8988T (cell line): ENCODE measurements around the gene LYPD3.
"Not testable (repeated sequence)": the region's sequence is repeated elsewhere in the genome, so short reads cannot be mapped to it uniquely, and the experiment has no call there.

Experiments
- DNase-seq: peaks from one replicate; pipeline ENCODE4 v3.0.0; 2011

LYPD3 gene

DNA sequence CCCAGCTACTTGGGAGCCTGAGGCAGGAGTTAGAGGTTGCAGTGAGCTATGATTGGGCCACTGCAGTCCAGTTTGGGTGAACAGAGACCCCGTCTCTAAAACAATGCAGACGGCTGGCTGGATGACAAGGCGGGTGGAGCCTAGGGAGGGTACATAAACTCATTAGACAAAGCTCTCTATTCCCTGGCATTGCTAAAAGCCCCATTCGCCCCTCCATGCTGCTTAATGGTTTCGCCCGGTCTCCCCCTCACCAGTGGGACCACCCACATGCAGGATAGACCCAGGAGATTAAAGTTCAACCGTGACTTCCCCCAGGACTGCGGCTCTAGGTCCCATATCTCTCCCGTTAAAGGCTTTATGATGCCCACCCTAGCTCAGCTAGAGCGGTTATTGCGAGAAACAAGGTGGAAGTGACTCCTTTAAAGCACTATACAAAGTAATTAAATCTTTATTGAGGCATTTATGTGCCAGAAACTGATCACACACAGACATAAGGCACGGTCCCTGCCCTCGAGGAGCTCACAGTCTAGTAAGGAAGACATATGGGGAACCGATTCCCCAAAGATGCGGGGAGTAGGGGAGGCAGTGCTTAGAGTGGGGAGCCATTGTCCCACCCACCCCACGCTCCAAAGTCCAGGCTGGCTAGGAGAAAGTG, 4.9 kb downstream of the LYPD3 start:
- DNase-seq = no peak

DNA sequence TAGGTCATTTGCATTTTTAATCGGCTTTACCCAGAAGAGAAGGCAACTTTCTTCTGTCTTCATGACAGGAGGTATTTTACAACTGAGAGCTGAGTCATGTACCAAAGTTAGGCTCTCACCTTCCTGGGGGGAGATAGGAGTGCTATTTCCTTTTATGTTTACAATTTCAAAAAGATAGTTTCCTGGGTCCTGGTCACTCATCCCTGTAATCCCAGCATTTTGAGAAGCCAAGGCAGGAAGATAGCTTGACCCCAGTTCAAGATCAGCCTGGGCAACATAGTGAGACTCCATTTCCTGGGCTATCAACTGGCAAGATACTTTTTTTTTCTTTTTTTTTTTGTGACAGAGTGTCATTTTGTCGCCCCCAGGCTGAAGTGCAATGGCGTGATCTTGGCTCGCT, 7.6 kb downstream of the LYPD3 start:
- no peak for DNase-seq

DNA sequence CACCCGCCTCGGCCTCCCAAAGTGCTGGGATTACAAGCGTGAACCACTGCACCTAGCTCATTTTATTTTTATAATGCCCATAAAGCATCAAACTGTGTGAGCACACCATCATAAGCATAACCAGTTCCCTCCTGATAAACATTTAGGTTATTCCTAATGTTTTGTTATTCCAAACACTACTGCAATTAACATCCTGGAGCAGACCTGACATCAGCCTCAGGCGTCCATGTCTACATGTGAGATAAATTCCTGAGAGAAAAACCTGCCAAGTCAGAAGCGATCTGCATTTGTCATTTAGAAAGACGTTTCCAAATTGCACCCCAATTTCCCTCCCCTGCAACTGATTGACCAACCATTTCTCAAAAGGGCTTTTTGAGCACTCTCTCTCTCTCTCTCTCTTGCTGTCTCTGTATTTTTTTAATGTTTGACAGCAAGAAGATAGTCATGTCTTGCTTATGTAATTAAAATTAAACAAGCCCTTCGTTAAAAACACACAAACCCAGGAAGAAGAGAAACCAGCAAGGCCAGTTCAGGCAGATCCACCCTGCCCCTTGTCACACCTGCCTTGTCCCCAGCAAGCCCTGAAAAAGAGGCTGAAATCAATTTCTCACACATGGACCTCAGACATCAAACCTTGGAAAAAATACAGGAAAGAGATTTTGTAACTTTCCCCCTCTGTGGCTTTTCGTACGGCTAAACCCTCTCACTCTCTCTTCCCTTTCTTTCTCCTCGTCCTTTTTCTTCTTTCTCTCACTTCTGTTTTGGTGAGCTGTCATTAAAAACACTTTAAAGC, 9.9 kb downstream of the LYPD3 start:
- no peak for DNase-seq

DNA sequence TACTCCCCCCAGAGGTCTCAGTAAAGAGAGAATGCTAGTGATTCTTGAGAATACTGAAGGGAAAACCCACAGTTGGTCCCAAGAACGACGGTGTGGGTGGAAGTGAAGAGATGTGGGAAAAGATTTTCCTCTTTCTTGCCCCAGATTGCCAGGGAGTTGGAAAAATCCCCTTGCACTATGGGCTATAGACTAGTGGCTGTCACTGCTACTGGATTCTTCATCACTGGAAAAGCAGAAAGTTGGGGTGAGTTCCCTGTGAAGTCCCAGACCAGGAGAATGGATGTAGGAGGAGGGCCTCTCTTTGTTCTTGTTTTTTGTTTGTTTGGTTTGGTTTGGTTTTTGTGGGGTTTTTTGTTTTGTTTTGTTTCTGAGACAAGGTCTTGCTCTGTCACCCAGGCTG, 11.4 kb downstream of the LYPD3 start:
- DNase-seq = no peak

DNA sequence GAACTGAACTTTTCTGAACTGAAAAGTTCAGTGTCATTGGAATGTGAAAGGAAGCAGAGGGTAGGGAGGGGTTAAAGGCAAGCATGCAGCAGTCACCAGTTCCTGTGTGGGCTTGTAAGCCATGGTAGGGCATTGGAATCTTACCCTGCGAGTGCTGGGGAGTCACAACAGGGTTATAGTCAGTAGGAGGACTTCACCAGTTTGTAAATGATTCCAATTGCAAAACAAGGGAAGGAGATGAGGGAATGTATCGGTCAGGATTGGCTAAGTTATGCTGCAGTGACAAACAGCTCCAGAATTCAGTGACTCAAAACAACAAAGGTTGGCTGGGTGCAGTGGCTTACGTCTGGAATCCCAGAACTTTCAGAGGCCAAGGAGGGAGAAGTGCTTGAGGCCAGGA, 12.8 kb downstream of the LYPD3 start:
- DNase-seq = no peak

DNA sequence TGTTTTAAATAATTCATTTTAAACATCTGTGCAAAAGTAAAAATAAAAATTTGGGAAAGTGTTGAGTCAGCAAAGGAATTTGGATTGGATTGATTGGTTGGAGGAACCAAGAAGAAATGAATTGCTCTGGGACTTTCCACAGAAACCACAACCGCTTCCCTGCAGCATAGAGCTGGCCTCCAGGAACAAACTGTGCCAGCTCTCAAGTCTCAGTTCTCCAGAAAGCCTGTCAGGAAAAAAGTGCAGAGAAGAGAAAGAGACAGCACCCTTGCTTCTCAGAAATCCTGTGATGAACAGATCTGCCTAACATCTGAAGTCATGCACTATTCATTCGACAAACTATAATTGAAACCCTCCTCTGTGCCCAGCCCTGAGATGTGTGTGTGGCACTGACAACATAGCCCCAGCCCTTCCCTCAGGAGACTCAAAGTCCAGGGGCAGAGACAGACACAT, 14.8 kb downstream of the LYPD3 start:
- no peak for DNase-seq

DNA sequence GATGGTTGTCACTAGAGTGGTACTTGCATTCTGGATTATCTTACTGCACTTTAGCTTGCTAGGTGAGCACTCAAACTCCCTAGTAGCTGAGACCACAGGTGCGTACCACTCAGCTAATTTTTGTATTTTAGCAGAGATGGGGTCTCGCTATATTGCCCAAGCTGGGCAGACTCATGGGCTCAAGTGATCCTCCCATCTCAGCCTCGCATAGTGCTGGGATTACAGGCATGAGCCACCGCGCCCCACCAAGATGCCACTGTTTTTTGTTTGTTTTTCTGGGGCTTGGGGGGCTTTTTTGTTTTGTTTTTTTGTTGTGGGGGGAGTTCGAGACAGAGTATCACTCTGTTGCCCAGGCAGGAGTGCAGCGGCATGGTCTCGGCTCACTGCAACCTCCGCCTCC, 17.8 kb downstream of the LYPD3 start:
- no peak for DNase-seq

DNA sequence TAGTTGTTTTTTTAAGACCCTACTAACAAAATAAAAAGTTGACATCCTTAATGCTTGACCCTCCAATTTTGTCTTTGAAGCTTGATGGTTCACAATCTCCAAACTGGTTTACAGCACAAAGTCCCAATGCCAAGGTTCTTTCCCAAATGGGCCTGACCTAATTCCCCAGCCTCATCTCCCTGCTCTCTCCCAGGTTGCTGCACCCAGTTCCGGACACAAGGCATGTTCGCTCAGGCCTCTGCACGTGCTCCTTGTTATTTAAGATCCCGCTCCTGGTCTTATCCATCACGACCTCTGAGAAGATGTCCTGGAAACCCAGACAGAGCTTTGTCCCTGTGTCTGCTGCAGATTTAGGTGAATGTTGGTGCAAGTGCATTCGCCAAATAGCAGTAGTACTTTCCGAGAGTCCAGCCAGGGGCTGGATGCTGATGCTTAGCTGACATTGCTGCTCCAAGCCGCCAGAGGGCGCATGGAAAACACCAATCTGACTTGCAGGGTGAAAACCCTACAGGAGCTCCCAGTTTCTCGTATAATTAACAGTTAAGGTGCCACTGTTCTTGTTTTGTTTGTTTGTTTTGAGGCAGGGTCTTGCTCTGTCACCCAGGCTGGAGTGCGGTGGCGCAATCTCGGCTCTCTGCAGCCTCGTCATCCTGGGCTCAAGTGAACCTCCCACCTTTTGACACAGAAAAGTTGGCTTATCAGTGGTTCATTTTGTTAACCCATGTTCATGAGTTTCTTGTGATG, 18.5 kb downstream of the LYPD3 start:
- DNase-seq = peak; percentile 52

DNA sequence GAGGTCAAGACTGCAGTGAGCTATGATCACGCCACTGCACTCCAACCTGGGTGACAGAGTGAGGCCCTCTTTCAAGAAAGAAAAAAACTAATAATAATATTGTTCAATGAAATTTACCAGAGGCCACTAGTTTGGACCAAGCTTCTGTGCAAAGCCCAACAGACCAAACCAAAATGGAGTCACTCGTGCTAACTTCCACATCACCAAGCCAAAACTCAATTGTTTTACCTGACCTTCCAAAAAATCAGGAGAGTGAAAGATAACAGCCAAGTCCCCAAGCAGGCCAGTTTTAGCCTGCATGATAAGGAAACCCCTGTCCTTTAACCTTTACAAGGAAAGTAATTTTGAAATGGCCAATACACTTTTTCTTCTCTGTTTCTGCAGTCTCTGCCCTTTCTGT, 20.0 kb downstream of the LYPD3 start:
- no peak for DNase-seq

DNA sequence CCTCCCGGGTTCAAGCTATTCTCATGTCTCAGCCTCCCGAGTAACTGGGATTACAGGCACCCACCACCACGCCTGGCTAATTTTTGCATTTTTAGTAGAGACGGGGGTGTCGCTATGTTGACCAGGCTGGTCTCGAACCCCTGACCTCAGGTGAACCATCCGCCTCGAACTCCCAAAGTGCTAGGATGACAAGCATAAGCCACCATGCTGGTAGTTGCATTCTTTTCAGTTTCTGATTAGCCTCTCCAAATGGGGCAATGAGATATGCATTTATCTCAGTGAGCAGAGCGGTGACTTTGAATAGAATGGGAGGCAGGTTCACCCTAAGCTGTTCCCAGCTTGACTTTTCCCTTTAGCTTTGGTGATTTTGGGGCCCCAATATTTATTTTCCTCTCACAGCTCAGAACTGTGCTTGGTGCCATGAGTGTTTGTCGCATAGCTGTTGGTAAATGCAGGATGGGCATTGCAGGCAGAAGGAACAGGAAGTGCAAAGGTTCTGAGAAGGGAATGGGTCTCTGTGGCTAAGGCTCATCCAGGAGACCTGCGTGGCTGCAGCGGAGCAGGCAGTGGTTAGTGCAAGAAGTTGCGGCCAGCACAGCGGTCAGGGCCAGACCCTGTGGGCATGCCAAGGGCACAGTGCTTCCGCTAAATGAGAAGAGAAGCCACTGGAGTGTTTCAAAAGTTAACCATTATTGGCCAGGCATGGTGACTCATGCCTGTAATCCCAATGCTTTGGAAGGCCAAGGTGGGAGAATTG, 20.7 kb downstream of the LYPD3 start:
- DNase-seq = no peak

DNA sequence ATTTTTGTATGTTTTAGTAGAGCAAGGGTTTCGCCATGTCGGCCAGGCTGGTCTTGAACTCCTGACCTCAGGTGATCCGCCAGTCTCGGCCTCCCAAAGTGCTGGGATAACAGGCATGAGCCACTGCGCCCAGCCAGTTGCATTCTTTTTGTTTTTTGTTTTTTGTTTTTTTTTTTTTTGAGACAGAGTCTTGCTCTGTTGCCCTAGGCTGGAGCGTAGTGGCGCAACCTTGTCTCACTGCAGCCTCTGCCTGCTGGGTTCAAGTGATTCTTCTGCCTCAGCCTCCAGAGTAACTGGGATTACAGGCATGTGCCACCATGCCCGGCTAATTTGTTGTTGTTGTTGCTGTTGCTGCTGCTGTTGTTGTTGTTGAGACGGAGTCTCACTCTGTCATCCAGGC, 21.3 kb downstream of the LYPD3 start:
- not testable (repeated sequence) for DNase-seq

DNA sequence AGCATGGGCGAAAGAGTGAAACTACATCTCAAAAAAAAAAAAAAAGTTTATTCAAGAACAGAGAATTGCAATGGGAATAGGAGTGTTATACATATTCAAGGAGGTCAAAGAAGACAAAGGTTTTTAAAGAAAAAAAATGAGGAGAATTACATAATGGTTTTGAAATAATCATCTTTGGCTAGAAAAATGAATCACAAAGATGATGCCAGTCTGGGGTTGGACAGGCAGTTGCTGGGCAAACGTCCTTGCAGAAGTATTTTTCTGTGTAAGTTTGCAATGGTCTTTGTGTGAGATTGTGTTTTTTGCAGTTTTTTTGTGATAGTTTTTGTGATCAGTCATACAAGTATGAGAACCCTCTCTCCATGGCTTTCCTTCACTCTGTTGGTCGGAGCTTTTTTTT, 23.7 kb downstream of the LYPD3 start:
- no peak for DNase-seq

DNA sequence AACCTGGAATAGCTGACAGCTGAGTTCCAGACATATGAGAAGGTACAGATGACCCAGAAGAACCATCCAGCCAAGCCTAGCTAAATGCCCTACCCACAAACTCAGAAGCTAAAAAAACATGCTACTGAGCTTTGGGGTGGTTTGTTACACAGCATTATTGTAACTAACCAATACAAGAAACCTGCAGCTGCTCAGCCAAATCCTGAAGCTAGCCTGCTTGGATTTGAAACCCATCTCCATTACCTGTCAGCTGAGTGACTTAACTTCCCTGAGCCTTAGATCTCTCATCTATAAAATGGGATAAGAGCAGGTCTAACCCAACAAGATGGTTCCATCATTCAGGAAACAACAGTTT, 25.7 kb downstream of the LYPD3 start:
- DNase-seq = no peak

DNA sequence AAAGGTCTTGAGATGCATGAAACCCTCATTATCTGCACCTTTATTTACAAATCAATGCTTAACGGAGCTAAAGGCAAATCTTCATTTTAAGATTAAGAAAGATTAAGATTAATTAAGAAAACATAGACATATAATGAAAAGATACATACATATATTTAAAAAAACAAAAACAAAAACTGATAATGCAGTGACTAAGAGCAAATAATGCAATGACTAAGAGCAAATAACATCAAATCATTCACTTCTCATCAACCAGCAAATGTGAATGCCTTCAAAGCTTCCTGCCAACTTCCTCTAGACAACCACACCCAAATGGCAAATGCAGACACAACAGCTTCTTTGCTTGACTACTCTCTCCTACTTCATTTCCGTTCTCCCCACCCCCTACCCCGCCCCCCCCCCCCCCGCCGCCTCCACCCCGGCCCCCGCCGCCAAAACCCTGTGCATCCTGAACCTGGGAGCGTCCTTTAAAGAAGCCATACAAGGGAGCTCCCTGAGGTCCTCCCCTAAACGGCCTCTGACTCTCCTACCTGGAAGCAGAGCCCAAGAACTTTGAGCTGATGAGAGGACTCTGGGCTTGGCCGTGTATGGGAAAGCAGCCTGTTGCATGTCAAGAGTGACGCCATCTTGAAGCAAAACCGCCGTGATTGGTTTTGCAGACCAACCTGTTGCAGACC, 26.2 kb downstream of the LYPD3 start:
- no peak for DNase-seq

DNA sequence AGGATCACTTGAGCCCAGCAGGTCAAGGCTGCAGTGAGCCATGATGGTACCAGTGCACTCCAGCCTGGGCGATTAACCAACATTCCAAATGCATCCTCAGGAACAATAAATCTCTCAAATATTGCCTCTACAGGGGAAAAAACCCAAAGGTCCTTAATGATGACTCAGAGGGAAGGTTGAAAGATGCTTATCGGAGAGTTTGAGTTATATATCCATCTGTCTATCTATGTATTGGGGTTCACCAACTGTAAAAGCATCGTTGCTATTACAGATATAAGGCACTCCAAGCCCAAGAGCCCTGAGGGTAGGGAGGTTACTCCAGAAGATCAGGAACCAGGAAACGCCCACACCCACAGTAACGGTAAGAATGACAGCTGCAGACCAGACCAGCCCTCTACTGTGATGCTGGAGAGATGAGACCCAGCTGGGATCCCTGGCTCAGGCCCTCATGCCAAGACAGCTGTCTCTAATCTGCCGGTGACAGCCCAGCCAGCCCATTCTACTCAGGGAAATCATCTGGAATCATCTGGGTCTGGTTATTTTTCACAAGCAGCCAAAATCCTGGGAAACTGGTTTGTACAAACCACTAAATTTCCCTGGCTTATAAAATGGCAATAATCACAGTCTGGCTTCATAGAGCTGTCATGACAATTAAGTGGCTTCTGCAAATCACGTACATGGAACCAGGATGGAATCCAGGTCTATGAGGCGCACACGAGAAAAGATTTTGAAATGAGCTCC, 26.9 kb downstream of the LYPD3 start:
- DNase-seq = no peak

DNA sequence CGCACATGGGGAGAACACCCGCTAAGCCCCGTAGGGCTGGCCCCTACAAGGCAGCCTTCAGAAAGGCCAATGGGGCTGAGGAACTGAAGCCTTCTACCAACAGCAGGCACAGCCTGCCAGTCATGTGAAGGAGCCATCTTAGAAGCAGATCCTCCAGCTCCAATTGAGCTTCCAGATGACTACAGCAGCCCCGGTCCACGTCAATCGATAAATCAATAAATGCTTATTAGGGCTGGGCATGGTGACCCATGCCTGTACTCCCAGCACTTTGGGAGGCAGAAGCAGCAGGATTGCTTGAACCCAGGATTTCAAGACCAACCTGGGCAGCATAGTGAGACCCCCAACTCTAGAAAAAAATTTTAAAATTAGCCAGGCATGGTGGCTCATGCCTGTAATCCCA, 27.7 kb downstream of the LYPD3 start:
- DNase-seq = no peak

DNA sequence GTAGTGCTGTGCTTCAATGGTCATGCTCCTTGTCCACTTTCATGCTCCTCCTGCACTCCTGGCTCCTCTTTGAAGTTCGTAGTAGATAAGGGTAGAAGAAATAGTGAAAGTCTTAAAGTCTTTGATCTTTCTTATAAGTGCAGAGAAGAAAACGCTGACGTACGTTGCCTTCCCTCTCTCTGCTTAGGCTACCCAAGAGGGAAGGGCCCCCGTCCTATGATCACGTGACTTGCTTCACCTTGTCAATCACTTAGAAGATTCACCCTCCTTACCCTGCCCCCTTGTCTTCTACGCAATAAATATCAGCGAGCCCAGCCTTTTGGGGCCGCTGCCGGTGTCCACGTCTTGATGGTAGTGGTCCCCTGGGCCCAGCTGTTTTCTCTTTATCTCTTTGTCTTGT, 28.1 kb downstream of the LYPD3 start:
- DNase-seq = not testable (repeated sequence)

DNA sequence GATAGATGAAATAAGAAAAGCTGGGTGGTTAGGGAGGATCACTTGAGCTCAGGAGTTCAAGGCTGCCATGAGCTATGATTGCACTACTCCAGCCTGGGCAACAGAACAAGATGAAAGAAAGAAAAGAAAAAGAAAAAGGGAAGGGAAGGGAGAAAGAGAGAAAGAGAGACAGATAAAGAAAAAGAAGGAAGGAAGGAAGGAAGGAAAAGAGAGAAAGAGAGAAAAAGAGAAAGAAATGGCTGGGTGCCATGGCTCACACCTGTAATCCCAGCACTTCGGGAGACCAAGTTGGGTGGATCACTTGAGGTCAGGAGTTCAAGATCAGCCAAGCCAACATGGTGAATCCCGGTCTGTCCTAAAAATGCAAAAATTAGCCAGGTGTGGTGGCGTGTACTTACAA, 29.6 kb downstream of the LYPD3 start:
- no peak for DNase-seq

DNA sequence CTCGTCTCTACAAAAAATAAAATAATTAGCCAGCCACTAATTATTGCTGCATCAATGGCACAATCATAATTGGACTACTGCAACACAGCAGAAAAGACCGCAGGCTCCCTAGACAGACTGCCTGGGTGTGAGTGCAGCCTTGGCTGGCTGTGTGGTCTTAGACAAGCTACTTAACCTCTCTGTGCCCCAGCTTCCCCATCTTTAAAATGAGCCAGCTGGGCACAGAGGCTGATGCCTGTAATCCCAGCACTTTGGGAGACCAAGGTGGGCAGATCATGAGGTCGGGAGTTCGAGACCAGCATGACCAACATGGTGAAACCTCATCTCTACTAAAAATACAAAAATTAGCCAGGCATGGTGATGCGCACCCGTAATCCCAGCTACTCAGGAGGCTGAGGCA, 31.7 kb downstream of the LYPD3 start:
- no peak for DNase-seq

DNA sequence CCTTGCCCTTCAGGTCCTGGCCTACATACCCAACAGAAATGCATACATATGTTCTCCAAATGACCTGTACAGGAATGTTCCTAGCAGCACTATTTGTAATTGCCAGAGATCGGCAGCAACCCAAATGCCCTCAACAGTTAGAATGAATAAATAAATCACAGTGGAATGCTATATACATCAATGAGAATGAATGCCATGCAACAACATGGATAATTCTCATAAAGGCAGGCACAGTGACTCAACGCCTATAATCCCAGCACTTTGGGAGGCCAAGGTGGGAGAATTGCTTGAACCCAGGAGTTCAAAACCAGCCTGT, 32.1 kb downstream of the LYPD3 start:
- DNase-seq = no peak

DNA sequence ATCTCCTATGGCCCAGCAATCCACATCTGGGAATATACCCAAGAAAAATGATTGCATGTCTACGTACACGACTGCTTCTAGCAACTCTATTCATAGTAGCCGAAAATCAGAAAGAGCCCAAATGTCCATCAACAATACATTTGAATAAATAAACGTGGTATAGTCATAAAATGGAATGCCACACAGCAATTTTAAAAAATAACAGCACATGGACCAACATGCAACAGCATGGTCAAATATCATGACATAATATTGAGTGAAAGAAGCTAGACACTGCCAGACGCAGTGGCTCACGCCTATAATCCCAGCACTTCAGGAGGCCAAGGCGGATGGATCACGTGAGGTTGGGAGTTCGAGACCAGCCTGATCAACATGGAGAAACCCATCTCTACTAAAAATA, 34.4 kb downstream of the LYPD3 start:
- DNase-seq = no peak

DNA sequence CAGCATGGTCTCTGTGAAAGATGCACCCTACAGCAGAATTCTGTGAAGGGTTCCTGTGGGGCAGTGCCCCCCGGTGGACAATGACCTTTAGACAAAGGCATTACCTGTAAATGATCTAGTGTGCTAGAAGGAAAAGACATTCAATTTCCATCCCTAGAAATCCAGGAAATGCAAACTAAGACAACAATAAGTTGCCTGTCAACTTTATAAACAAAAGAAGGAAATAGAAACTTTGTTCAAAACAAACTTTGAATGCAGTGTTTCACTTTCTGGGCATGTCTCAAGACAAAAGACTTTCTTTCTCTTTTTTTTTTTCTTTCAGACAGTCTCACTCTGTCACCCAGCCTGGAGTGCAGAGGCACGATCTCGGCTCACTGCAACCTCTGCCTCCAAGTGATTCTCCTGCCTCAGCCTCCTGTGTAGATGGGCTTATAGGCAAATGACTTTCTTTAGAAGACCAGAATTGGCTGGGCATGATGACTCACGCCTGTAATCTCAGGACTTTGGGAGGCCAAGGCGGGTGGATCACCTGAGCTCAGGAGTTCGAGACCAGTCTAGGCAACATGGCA, 35.2 kb downstream of the LYPD3 start:
- no peak for DNase-seq
